HG03108 (cell line): ENCODE measurements around the gene PRR9.

ENCODE experiments used
- ATAC-seq: cut with Tn5 transposase; IDR thresholded peaks from one replicate; pipeline ENCODE4 v1.9.1; 2021; ENCODE audit warnings: moderate library complexity; ENCODE audit not compliant: unreplicated experiment

PRR9 gene

GRCh38 chr1:153262462-153263157, 45.2 kb downstream of the PRR9 start:
- ATAC-seq: no peak

GRCh38 chr1:153265457-153265856, 48.1 kb downstream of the PRR9 start:
- ATAC-seq: no peak
